Measurements from ENCODE around the gene IGFLR1. TPM values are rescaled to one million over a fixed set of nuclear protein-coding genes. Genes with fewer than 3 reads are reported as not detected.

The IGFLR1 gene
- total RNA-seq, 1 donor from 2014 or later: 1.9 TPM

GRCh38 chr19:35780058-35780457 is 37.8 kb upstream of the IGFLR1 start:
- Histone ChIP-seq H3K4me3 (ENCODE audit: low read depth, low read length) (no peak overlapping the region), H3K36me3 (ENCODE audit: control insufficient read depth, insufficient read depth, low read length) (no peaks in the 10 kb centered on the region), H3K27me3 (ENCODE audit: control insufficient read depth, insufficient read depth, low read length) (no peaks in the 10 kb centered on the region)
- TF ChIP-seq CTCF (IDR thresholded peaks at IDR 0.05; ENCODE audit: insufficient read depth, low read length, poor library complexity, severe bottlenecking): no peak
- no peak for DNase-seq (ENCODE audit: low read depth)

GRCh38 chr19:35779033-35779432 is 36.8 kb upstream of the IGFLR1 start:
- Histone ChIP-seq H3K27me3 (ENCODE audit: control insufficient read depth, insufficient read depth, low read length) (no peaks in the 10 kb centered on the region), H3K36me3 (ENCODE audit: control insufficient read depth, insufficient read depth, low read length) (no peaks in the 10 kb centered on the region), H3K4me3 (ENCODE audit: low read depth, low read length) (no peak overlapping the region)
- no peak for DNase-seq (ENCODE audit: low read depth)
- TF ChIP-seq CTCF (IDR thresholded peaks at IDR 0.05; ENCODE audit: insufficient read depth, low read length, poor library complexity, severe bottlenecking): no peak

GRCh38 chr19:35777961-35778360 is 35.7 kb upstream of the IGFLR1 start:
- Histone ChIP-seq H3K36me3 (ENCODE audit: control insufficient read depth, insufficient read depth, low read length) (no peaks in the 10 kb centered on the region), H3K27me3 (ENCODE audit: control insufficient read depth, insufficient read depth, low read length) (no peaks in the 10 kb centered on the region), H3K4me3 (ENCODE audit: low read depth, low read length) (no peak overlapping the region)
- TF ChIP-seq CTCF (IDR thresholded peaks at IDR 0.05; ENCODE audit: insufficient read depth, low read length, poor library complexity, severe bottlenecking): no peak
- DNase-seq (ENCODE audit: low read depth): no peak

- H3K4me3 ChIP-seq (ENCODE audit: low read depth, low read length): no peak overlapping the region
- no peaks in the 10 kb centered on the region for H3K27me3 ChIP-seq (ENCODE audit: control insufficient read depth, insufficient read depth, low read length)
- DNase-seq (ENCODE audit: low read depth): no peak
- H3K36me3 ChIP-seq (ENCODE audit: control insufficient read depth, insufficient read depth, low read length): no peaks in the 10 kb centered on the region
- no peak for TF ChIP-seq CTCF (IDR thresholded peaks at IDR 0.05; ENCODE audit: insufficient read depth, low read length, poor library complexity, severe bottlenecking)
Measured at GRCh38 chr19:35777086-35777841, 35.0 kb upstream of the IGFLR1 start.

- no peaks in the 10 kb centered on the region for H3K36me3 ChIP-seq (ENCODE audit: control insufficient read depth, insufficient read depth, low read length)
- H3K4me3 ChIP-seq (ENCODE audit: low read depth, low read length): peak overlapping the region; percentile 76
- no peak for TF ChIP-seq CTCF (IDR thresholded peaks at IDR 0.05; ENCODE audit: insufficient read depth, low read length, poor library complexity, severe bottlenecking)
Measured at GRCh38 chr19:35776102-35776788, 34.0 kb upstream of the IGFLR1 start.

More at GRCh38 chr19:35776102-35776788, 34.0 kb upstream of the IGFLR1 start:
- H3K27me3 ChIP-seq (ENCODE audit: control insufficient read depth, insufficient read depth, low read length): no peaks in the 10 kb centered on the region
- no peak for DNase-seq (ENCODE audit: low read depth)

Measured in kidney epithelial cell (primary cell).